ENCODE measurements around the gene MAPKAP1. TPM values are rescaled to one million over a fixed set of nuclear protein-coding genes. Genes with fewer than 3 reads are reported as not detected.

The MAPKAP1 gene
- polyA plus RNA-seq, 3 donors: 78.0 to 85.6 (median 81.3) TPM

- DNase-seq (ENCODE audit: low read depth in 3 of 3, low spot score in 2 of 3): no peak
Measured at GRCh38 chr9:125544484-125544883, 162.5 kb downstream of the MAPKAP1 start.

DNA sequence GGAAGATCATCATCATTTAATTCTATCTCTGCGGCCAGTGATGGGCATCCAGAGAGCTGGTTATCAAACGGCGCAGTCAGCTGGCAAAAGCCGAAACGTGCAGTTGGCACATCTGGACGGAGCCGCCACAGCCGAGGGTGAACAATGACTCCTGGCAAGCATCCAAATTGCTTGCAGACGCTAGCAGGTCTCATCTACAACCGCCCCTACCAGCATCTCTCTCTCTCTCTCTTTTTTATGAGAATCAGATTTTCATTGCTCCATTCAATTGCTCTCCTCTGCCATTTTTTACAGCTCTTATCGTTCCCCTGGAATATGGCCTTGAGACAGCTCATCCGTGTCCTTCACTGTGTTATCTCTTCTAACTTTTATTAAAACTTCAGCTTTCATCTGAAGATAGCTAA is 165.2 kb downstream of the MAPKAP1 start:
- DNase-seq (ENCODE audit: low read depth in 3 of 3, low spot score in 2 of 3): no peak

GRCh38 chr9:125540497-125540896 is 166.5 kb downstream of the MAPKAP1 start:
- DNase-seq (ENCODE audit: low read depth in 3 of 3, low spot score in 2 of 3): no peak

DNA sequence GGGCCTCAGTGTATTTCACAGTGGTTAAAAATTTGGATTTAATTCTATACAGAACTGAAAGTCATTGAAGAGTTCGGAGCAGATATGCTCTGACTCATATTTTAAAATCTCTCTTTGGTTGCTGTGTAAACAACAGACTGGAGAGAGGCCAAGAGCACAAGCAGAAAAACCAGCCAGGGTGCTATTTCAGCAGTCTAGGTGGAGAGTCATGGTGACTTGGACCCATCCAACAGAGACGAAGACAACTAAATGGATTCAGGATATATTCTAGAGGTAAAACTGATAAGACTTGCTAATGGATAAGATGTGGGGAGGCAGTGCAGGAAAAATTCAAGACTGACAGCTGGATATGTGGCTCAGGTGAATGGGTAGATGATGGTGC is 168.9 kb downstream of the MAPKAP1 start:
- DNase-seq (ENCODE audit: low read depth in 3 of 3, low spot score in 2 of 3): no peak

GRCh38 chr9:125537442-125538091 is 169.4 kb downstream of the MAPKAP1 start:
- DNase-seq (ENCODE audit: low read depth in 3 of 3, low spot score in 2 of 3): no peak

GRCh38 chr9:125536776-125537175 is 170.2 kb downstream of the MAPKAP1 start:
- DNase-seq (ENCODE audit: low read depth in 3 of 3, low spot score in 2 of 3): no peak

DNA sequence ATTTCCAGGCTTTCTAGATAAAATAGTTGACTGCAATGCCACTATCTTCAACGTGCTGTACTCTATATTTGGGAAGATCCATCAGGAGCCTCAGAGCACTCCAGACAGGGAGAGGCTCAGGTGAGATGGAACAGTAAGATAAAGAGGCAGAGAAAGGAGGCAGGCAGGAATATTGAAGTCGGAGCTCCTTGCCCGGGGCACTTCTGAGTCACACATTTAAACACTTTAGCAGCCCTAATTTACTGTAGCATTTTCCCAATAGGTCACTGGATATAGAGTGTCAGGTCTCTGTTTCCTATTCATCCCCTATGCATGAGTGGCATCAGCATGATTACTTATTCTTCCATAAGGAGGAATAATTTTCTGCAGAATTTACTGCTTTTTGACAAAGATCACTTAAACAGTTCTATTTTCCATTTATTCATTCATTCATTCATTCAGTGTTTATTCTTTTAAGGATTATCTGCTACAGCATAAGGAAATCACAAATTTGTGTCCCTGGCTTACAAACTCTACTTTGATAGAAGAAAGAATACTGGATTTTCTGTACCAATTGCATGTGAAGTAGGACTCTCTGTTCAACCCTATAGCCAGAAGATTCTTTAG is 170.7 kb downstream of the MAPKAP1 start:
- no peak for DNase-seq (ENCODE audit: low read depth in 3 of 3, low spot score in 2 of 3)

DNA sequence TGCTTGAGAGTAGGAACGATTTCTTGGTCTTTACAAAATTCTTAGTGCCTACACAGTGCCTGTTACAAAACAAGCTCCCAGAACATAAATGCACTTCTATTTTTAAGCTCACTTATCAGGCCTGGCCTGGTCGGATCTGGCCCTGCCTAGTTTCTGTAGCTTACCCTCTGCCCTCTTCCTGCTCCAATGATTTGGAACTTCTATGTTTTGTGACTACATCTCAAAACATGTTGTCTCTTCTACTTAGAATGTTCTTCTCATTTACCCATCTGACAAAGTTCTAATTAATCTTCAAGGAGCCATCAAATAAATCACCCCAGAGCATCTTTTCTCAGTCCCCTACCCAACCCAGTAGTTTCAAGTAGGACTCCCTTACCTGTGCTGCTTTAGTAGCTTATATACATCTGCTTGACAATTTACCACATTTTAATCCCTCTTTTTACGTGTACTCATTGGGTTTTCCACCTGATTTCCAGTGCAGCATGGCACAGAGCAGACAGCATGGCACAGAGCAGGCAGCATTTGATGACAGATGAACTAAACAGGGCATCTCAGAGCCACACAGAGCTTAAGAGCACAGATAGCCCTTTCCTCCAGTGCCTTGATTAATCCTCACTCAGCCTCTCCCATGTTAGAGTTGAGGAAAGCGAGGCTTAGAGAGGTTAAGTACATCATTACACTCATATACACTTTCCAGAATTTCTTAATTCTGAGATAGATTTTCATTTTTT is 171.9 kb downstream of the MAPKAP1 start:
- DNase-seq (ENCODE audit: low read depth in 3 of 3, low spot score in 2 of 3): no peak

DNA sequence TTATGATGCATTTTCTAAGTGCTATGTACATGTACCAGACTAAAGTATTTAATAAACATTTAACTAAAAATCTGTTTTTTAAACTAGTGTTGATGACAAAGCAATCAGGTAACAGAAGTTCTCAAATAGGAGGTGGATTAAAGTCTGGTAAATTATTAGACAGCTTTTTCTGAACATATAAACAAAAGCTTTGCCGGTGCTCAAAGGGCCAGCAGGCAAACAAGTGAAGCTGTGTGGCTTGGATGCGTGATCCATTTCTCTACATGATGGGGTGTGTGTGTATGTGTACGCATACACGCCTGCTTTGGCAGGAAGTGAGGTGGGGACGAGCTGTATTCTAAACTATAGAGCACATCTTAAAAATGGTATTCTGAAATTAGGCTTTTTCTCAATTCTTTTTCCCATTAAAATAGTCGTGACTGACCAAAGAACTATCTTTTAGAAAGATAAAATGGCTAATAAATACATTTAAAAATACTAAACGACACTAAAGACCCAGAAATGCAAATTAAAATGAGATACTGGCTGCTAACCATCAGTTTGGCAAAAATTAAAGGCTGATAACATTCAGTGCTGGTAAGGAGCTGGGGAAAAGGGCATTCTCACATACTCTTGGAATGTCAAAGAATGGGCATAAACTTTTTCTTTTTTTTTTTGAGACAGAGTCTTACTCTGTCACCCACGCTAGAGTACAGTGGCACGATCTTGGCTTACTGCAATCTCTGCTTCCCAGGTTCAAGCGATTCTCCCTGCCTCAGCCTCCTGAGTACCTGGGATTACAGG is 174.0 kb downstream of the MAPKAP1 start:
- no peak for DNase-seq (ENCODE audit: low read depth in 3 of 3, low spot score in 2 of 3)

- no peak for DNase-seq (ENCODE audit: low read depth in 3 of 3, low spot score in 2 of 3)
Measured at GRCh38 chr9:125532412-125532811, 174.6 kb downstream of the MAPKAP1 start.

DNA sequence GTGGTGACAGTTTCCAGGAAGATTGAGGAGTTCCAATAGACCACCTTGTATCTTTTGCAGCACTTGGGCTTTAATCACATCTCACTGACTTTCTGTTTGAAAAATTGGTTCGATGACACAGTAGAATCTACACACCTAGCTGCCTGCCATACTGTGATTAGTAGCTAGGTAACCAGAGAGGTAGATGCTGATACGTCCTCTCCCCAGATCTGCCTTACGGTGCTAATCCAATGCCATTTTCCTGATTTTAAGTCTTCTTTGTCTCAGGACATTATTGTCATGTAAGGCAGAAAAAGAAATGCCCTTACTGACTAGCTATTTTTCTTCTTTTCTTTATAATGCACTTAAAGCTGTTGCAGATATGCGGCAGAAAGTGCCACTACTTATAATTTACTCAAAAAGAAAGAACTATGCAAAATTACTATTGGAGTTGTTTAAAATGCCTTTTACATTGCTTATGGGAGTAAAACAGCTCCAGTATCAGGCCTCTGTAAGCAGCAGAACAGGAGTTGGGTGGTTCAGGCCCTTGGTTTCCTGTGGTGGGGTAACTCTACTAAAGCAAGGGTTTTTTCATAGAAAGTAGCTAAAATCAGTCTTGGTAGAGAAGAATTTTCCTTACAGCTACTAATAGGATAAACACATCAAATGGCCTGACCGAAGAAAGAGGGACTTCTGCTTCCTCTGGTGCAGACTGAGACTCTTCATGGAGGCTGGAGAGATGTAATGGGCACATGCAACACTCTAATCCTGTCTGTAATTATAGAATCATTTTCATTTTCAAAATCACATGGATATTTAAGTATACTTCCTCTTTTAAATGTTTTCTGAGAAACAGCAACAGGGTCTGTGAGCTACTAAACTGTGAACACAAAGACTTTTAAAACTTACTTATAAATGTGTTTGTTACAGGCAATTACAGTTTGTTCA is 177.2 kb downstream of the MAPKAP1 start:
- no peak for DNase-seq (ENCODE audit: low read depth in 3 of 3, low spot score in 2 of 3)

- DNase-seq (ENCODE audit: low read depth in 3 of 3, low spot score in 2 of 3): no peak
Measured at GRCh38 chr9:125529107-125529506, 177.9 kb downstream of the MAPKAP1 start.

GRCh38 chr9:125527471-125528002 is 179.5 kb downstream of the MAPKAP1 start:
- no peak for DNase-seq (ENCODE audit: low read depth in 3 of 3, low spot score in 2 of 3)

DNA sequence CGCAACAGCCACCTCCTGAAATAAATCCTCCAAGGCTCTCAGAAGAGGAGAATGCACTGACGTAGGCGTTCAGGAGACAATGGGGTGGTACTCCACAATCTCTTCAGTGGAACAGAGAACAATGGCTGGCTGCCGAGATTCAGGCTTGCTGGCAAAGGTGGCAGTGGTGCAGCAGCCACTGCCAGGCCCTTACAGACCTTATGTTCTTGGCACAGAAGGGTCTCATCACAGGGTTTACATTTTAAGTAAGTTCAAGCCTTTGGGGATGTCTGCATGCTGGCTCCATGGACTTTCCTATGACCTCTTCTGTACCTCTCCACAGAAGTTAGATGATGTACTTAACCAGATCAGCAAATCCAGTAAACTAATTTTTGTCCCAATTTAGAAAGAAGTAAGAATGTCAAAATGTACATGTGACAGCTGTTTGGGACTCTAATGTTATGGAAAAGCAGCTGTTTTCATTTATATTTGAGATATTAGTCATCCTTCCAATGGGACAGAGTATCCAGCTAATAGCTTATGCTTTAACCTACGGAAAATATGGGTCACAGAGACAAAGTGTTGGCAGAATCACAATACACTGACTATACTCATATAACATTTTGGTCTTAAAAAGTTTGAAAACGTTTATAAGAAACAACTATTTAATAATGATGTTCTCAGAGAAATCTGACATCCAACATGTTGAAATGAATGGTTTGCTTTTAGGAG is 180.9 kb downstream of the MAPKAP1 start:
- DNase-seq (ENCODE audit: low read depth in 3 of 3, low spot score in 2 of 3): peak in 1 of 3 donors; percentile 53

DNA sequence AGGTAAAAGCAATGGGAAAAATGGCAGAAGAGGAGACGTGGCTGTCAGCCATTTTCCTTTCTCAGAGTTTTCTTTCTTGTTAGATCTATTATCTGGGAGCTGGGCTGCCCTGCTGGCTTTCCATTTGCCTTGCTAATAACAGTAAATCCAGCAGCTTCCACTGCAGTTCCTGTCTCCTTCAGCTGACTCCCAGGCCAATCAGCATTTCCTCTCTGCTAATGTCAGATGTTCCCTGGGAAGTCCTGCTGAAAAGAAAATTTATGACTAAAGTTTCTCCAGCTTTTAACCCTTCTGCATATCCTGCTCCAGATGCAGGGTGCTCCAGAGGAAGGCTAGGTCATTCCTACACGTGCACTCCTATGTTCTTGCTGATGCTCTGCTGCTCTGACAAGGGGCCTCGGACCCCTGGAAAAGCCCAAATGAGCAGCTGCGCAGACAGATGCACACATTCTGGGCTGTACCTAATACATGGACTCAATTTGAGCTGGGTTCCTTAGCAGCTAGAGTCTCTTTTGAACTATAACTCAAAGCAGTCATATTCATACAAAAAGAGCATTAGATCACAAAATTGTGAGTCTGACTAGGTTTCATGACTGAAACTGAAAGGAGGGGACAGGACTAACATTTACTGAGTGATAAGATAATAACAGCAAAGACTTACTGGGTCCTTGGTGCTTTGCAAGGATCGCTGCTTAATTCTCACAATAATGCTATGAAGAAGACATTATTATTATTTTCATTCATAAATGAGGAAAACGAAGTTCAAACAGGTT is 182.2 kb downstream of the MAPKAP1 start:
- no peak for DNase-seq (ENCODE audit: low read depth in 3 of 3, low spot score in 2 of 3)

GRCh38 chr9:125523681-125524080 is 183.3 kb downstream of the MAPKAP1 start:
- no peak for DNase-seq (ENCODE audit: low read depth in 3 of 3, low spot score in 2 of 3)

GRCh38 chr9:125522328-125522725 is 184.7 kb downstream of the MAPKAP1 start:
- no peak for DNase-seq (ENCODE audit: low read depth in 3 of 3, low spot score in 2 of 3)
